Activated effector memory CD4-positive, alpha-beta T cell treated with anti-CD3 and anti-CD28 coated beads, Interleukin-2, amount 50 U/mL, for 16 hours (primary cell): ENCODE measurements around the gene COL18A1.
"Not testable (repeated sequence)": the region's sequence is repeated elsewhere in the genome, so short reads cannot be mapped to it uniquely, and the experiment has no call there.

Experiments
- DNase-seq: peaks from one replicate; pipeline ENCODE4 v3.0.0-alpha.2; 2020

The COL18A1 gene

GRCh38 chr21:45525153-45525909 is 120.4 kb downstream of the COL18A1 start:
- peak; percentile 55 for DNase-seq

GRCh38 chr21:45525910-45526306 is 120.9 kb downstream of the COL18A1 start:
- DNase-seq = peak; percentile 22

- DNase-seq = peak; percentile 36
Observed at GRCh38 chr21:45527151-45527999, 122.4 kb downstream of the COL18A1 start.

- DNase-seq = peak; percentile 33
Observed at GRCh38 chr21:45528028-45528705, 123.2 kb downstream of the COL18A1 start.

GRCh38 chr21:45528981-45529784 is 124.2 kb downstream of the COL18A1 start:
- DNase-seq = peak; percentile 50

- DNase-seq = peak; percentile 28
Observed at GRCh38 chr21:45529785-45530422, 124.9 kb downstream of the COL18A1 start.

- peak; percentile 48 for DNase-seq
Observed at GRCh38 chr21:45530423-45531113, 125.6 kb downstream of the COL18A1 start.

GRCh38 chr21:45531114-45531392 is 126.1 kb downstream of the COL18A1 start:
- not testable (repeated sequence) for DNase-seq

- DNase-seq = peak; percentile 54
Observed at GRCh38 chr21:45531393-45532215, 126.6 kb downstream of the COL18A1 start.

GRCh38 chr21:45532826-45533360 is 127.9 kb downstream of the COL18A1 start:
- DNase-seq = peak; percentile 33

GRCh38 chr21:45533361-45533845 is 128.4 kb downstream of the COL18A1 start:
- DNase-seq = peak; percentile 58

GRCh38 chr21:45533846-45534635 is 129.1 kb downstream of the COL18A1 start:
- peak; percentile 61 for DNase-seq

GRCh38 chr21:45534636-45535331 is 129.8 kb downstream of the COL18A1 start:
- DNase-seq = peak; percentile 62

GRCh38 chr21:45535341-45536081 is 130.5 kb downstream of the COL18A1 start:
- peak; percentile 57 for DNase-seq

- DNase-seq = peak; percentile 60
Observed at GRCh38 chr21:45536301-45537081, 131.5 kb downstream of the COL18A1 start.

GRCh38 chr21:45537111-45537745 is 132.3 kb downstream of the COL18A1 start:
- DNase-seq = peak; percentile 57
